Measurements from ENCODE around the gene CYP26C1.

CYP26C1 gene

DNA sequence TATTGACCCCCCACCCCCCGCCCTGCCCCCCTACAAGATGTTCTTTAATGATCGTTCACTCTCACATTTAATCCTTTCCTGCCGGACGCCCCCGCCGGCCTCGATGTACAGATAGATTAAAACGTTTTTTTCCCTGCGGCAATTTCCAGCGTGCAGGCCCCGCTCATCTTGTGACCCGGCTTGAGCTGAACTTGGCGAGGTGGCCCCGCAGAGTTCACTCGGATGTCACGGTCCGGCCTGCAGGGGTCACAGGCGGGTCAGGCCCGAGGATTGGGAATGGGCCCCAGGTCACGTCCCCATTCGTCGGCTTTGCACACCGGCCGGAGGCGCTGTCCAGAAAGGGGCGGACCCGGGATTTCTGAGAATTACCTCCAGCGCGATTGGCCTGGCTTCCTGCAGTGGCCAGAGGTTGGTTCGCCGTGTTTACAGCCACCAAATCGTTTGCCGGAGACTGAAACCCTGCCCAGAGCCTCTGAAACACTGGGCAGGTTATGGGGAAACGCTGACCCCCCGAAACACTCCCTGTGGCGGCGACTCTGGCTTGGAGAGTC lies 11.2 kb downstream of the CYP26C1 start:
- POLR2A ChIA-PET (ENCODE audit: low non-redundant PET), result no interaction called here
- no peak for DNase-seq (ENCODE audit: low spot score)
- CTCF ChIA-PET, result interaction anchor here (0.9 kb wide), 1 partner anchor 222 kb away, joined by 3 read pairs; no protein-coding TSS in a partner anchor
- H3K27ac ChIP-seq, result no peak overlapping the region
- TF ChIP-seq, protein P1, sequence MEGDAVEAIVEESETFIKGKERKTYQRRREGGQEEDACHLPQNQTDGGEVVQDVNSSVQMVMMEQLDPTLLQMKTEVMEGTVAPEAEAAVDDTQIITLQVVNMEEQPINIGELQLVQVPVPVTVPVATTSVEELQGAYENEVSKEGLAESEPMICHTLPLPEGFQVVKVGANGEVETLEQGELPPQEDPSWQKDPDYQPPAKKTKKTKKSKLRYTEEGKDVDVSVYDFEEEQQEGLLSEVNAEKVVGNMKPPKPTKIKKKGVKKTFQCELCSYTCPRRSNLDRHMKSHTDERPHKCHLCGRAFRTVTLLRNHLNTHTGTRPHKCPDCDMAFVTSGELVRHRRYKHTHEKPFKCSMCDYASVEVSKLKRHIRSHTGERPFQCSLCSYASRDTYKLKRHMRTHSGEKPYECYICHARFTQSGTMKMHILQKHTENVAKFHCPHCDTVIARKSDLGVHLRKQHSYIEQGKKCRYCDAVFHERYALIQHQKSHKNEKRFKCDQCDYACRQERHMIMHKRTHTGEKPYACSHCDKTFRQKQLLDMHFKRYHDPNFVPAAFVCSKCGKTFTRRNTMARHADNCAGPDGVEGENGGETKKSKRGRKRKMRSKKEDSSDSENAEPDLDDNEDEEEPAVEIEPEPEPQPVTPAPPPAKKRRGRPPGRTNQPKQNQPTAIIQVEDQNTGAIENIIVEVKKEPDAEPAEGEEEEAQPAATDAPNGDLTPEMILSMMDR (conservative IDR thresholded peaks at IDR 0.05; ENCODE audit: low read depth), result no peak

DNA sequence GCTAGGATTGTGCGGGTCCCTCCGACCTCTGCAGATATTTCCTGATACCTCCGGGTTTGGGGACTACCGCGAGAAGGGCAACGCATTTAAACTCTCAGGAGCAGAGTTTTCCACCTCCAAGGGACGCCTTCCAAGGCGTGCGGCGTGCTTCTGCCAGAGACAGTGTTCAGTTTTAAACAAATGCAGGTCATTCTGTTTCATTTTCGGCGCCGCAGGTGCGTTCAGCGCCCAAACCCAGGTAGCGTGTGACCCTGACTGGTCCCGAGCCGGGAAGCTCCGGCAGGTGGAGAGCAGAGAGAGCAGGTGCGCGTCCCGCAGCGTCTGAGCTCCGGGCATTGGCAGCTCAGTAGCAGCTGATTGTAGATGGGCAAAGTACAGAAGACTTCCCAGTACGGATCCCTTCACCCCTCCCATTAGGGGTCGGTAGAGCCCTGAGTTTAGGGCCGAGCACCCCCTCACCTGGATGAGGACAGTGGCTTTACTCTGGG lies 11.7 kb downstream of the CYP26C1 start:
- no peak for DNase-seq (ENCODE audit: low spot score)
- CTCF ChIA-PET, result interaction anchor here (0.6 to 1.1 kb wide), 3 partner anchors 108 to 494 kb away, joined by 3 to 4 read pairs (median 3); no protein-coding TSS in a partner anchor
- H3K27ac ChIP-seq, result no peak overlapping the region
- POLR2A ChIA-PET (ENCODE audit: low non-redundant PET), result no interaction called here
- TF ChIP-seq, protein P1 (conservative IDR thresholded peaks at IDR 0.05; ENCODE audit: low read depth), result no peak

DNA sequence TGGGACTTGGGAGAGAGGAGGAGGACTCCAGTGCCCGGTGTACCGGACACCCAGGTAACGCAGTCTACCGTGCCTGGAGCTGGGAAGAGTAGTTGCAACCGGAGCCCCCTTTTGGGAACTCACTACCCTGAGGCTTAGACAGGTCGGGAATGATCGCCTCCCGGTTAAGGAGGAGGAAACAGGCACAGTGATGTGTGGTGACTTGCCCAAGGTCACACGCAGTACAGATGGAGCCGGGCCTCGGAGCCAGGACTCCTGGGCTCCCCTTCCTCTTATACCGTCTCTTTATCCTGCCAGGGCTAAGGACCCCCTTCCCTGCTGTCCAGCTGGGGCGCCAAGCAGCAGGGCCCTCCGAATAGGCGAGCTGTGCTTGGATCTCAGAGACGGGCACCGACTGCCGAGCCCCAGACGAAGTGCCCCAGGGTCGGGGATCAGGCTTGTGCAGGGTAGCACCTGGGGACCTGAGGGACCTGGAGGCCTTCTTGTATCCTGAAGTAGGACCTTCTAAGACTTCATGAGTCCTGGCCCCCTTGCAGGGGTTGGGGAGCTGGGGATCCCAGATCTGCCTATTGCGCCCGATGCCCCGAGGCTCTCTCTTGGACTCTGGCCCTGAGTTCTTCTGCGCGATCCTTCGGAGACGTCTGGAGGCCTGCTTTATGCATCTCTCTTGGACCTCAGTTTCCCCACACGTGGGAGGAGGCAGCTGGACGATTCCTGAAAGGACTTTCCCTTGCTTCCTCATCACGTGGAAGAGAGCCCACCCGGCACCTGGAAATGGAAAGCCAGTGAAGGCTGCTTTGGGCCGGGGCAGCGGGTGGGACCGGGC lies 12.3 kb downstream of the CYP26C1 start:
- POLR2A ChIA-PET (ENCODE audit: low non-redundant PET), result no interaction called here
- TF ChIP-seq, protein P1 (conservative IDR thresholded peaks at IDR 0.05; ENCODE audit: low read depth), result no peak
- DNase-seq (ENCODE audit: low spot score), result no peak

DNA sequence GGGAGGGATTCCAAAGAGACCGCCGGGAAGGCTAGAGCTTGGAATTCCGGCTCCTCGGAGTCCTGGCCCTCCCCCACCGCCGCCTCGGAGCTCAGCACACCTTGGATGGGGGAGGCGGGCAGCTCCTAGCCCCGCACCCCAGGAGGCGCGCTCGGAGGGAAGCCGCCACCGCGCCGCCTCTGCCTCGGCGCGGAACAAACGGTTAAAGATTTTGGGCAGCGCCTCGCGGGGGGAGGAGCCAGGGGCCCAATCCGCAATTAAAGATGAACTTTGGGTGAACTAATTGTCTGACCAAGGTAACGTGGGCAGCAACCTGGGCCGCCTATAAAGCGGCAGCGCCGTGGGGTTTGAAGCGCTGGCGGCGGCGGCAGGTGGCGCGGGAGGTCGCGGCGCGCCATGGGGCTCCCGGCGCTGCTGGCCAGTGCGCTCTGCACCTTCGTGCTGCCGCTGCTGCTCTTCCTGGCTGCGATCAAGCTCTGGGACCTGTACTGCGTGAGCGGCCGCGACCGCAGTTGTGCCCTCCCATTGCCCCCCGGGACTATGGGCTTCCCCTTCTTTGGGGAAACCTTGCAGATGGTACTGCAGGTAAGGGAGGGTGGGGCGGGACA lies 13.0 kb downstream of the CYP26C1 start, which contains the start of gene CYP26A1:
Gene CYP26A1 (plus strand): TSS at position 355 of the 608 bp plus-strand sequence. CDS start 42 bp downstream, at position 397.
- no peak for DNase-seq (ENCODE audit: low spot score)
- no peak within 1 kb of the TSS for H3K27ac ChIP-seq
- ChIA-PET CTCF (interaction anchor here (0.7 kb wide), 1 partner anchor 94 kb away, joined by 3 read pairs; no protein-coding TSS in a partner anchor), POLR2A (ENCODE audit: low non-redundant PET) (no interaction called here)
- TF ChIP-seq, protein P1 (conservative IDR thresholded peaks at IDR 0.05; ENCODE audit: low read depth), result no peak

More for the DNA sequence above, 12.3 kb downstream of the CYP26C1 start:
- CTCF ChIA-PET, result interaction anchor here (0.6 to 1.1 kb wide), 5 partner anchors 93 to 493 kb away, joined by 3 to 4 read pairs (median 3); no protein-coding TSS in a partner anchor
- no peak overlapping the region for H3K27ac ChIP-seq

DNA sequence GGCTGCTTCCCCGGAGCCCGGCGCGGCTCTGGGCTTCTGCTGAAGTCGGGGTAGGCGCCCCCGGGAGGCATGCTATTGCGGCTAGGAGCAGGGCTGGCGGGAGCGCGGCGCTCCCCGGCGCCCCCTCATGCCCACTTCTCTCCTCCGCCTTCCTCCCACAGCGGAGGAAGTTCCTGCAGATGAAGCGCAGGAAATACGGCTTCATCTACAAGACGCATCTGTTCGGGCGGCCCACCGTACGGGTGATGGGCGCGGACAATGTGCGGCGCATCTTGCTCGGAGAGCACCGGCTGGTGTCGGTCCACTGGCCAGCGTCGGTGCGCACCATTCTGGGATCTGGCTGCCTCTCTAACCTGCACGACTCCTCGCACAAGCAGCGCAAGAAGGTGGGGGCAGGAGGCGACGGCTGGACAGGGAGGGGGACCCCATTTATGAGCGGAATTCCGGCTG lies 13.6 kb downstream of the CYP26C1 start:
- POLR2A ChIA-PET (ENCODE audit: low non-redundant PET), result no interaction called here
- TF ChIP-seq, protein P1 (conservative IDR thresholded peaks at IDR 0.05; ENCODE audit: low read depth), result no peak
- DNase-seq (ENCODE audit: low spot score), result no peak
- no peak overlapping the region for H3K27ac ChIP-seq
- CTCF ChIA-PET, result no interaction called here

All from RWPE1 (cell line).